ENCODE measurements around the gene LRRC28. TPM values are rescaled to one million over a fixed set of nuclear protein-coding genes. Genes with fewer than 3 reads are reported as not detected.
A peak's percentile ranks its signal among the peaks of the same experiment; 100 is the strongest.

The LRRC28 gene
- total and polyA plus RNA-seq, 2 donors (not counting 1 experiment from before 2014, with no cell fraction given) = 20.1 to 23.8 TPM

- Histone ChIP-seq H3K9ac (ENCODE audit: insufficient read depth, low read length) (no peak overlapping the region), H3K9me3 (ENCODE audit: control insufficient read depth, insufficient read depth, low read depth, low read length) (no peaks in the 10 kb centered on the region), H3K27me3 (ENCODE audit: control insufficient read depth, insufficient read depth, low read length) (no peaks in the 10 kb centered on the region), H3K4me1 (ENCODE audit: control insufficient read depth, extremely low read depth, insufficient read depth, low read length) (no peaks in the 10 kb centered on the region), H2AFZ (ENCODE audit: low read length) (peak overlapping the region; percentile 15), H3K4me2 (ENCODE audit: extremely low read depth, insufficient read depth, low read length) (no peak overlapping the region), H4K20me1 (ENCODE audit: control insufficient read depth, extremely low read depth, insufficient read depth, low read length) (no peaks in the 10 kb centered on the region), H3K4me3 (replicated peaks in 1 of 4; ENCODE audit: control extremely low read depth in 1 of 4, insufficient read depth in 1 of 4, low read depth in 3 of 4, low read length in 4 of 4) (no peak overlapping the region), H3K36me3 (ENCODE audit: control insufficient read depth, insufficient read depth, low read length) (no peaks in the 10 kb centered on the region), H3K27ac (ENCODE audit: insufficient read depth, low read length) (no peak overlapping the region), H3K79me2 (ENCODE audit: control insufficient read depth, insufficient read depth, low read length) (no peaks in the 10 kb centered on the region)
- DNase-seq (ENCODE audit: low read depth in 2 of 2) = no peak
- TF ChIP-seq EZH2 (IDR thresholded peaks at IDR 0.05; ENCODE audit: low read length, missing control alignments) = no peak
- TF ChIP-seq, protein P1, sequence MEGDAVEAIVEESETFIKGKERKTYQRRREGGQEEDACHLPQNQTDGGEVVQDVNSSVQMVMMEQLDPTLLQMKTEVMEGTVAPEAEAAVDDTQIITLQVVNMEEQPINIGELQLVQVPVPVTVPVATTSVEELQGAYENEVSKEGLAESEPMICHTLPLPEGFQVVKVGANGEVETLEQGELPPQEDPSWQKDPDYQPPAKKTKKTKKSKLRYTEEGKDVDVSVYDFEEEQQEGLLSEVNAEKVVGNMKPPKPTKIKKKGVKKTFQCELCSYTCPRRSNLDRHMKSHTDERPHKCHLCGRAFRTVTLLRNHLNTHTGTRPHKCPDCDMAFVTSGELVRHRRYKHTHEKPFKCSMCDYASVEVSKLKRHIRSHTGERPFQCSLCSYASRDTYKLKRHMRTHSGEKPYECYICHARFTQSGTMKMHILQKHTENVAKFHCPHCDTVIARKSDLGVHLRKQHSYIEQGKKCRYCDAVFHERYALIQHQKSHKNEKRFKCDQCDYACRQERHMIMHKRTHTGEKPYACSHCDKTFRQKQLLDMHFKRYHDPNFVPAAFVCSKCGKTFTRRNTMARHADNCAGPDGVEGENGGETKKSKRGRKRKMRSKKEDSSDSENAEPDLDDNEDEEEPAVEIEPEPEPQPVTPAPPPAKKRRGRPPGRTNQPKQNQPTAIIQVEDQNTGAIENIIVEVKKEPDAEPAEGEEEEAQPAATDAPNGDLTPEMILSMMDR (conservative IDR thresholded peaks at IDR 0.05 in 1 of 2, IDR thresholded peaks at IDR 0.05 in 1 of 2; ENCODE audit: low read depth in 1 of 2, low read length in 2 of 2) = no peak
Measured at GRCh38 chr15:99273801-99274200, 22.5 kb downstream of the LRRC28 start.

- H3K27ac ChIP-seq (ENCODE audit: insufficient read depth, low read length) = no peak overlapping the region
- no peaks in the 10 kb centered on the region for H3K36me3 ChIP-seq (ENCODE audit: control insufficient read depth, insufficient read depth, low read length)
- no peak overlapping the region for H3K4me2 ChIP-seq (ENCODE audit: extremely low read depth, insufficient read depth, low read length)
- no peaks in the 10 kb centered on the region for H3K9me3 ChIP-seq (ENCODE audit: control insufficient read depth, insufficient read depth, low read depth, low read length)
- no peak overlapping the region for H3K4me3 ChIP-seq (replicated peaks in 1 of 4; ENCODE audit: control extremely low read depth in 1 of 4, insufficient read depth in 1 of 4, low read depth in 3 of 4, low read length in 4 of 4)
- no peak for TF ChIP-seq EZH2 (IDR thresholded peaks at IDR 0.05; ENCODE audit: low read length, missing control alignments)
- TF ChIP-seq, protein P1 (conservative IDR thresholded peaks at IDR 0.05 in 1 of 2, IDR thresholded peaks at IDR 0.05 in 1 of 2; ENCODE audit: low read depth in 1 of 2, low read length in 2 of 2) = no peak
- no peak overlapping the region for H3K9ac ChIP-seq (ENCODE audit: insufficient read depth, low read length)
- H2AFZ ChIP-seq (ENCODE audit: low read length) = no peak overlapping the region
- DNase-seq (ENCODE audit: low read depth in 2 of 2) = no peak
- H3K79me2 ChIP-seq (ENCODE audit: control insufficient read depth, insufficient read depth, low read length) = no peaks in the 10 kb centered on the region
- H4K20me1 ChIP-seq (ENCODE audit: control insufficient read depth, extremely low read depth, insufficient read depth, low read length) = no peaks in the 10 kb centered on the region
- no peaks in the 10 kb centered on the region for H3K4me1 ChIP-seq (ENCODE audit: control insufficient read depth, extremely low read depth, insufficient read depth, low read length)
- no peaks in the 10 kb centered on the region for H3K27me3 ChIP-seq (ENCODE audit: control insufficient read depth, insufficient read depth, low read length)
Measured at GRCh38 chr15:99275061-99275460, 23.8 kb downstream of the LRRC28 start.

- H3K9me3 ChIP-seq (ENCODE audit: control insufficient read depth, insufficient read depth, low read depth, low read length) = no peaks in the 10 kb centered on the region
- H3K79me2 ChIP-seq (ENCODE audit: control insufficient read depth, insufficient read depth, low read length) = no peaks in the 10 kb centered on the region
- TF ChIP-seq EZH2 (IDR thresholded peaks at IDR 0.05; ENCODE audit: low read length, missing control alignments) = no peak
- TF ChIP-seq, protein P1 (conservative IDR thresholded peaks at IDR 0.05 in 1 of 2, IDR thresholded peaks at IDR 0.05 in 1 of 2; ENCODE audit: low read depth in 1 of 2, low read length in 2 of 2) = no peak
- no peak for DNase-seq (ENCODE audit: low read depth in 2 of 2)
- no peak overlapping the region for H3K4me2 ChIP-seq (ENCODE audit: extremely low read depth, insufficient read depth, low read length)
- no peaks in the 10 kb centered on the region for H4K20me1 ChIP-seq (ENCODE audit: control insufficient read depth, extremely low read depth, insufficient read depth, low read length)
- no peak overlapping the region for H2AFZ ChIP-seq (ENCODE audit: low read length)
- no peak overlapping the region for H3K9ac ChIP-seq (ENCODE audit: insufficient read depth, low read length)
- no peaks in the 10 kb centered on the region for H3K4me1 ChIP-seq (ENCODE audit: control insufficient read depth, extremely low read depth, insufficient read depth, low read length)
- no peaks in the 10 kb centered on the region for H3K27me3 ChIP-seq (ENCODE audit: control insufficient read depth, insufficient read depth, low read length)
- no peak overlapping the region for H3K4me3 ChIP-seq (replicated peaks in 1 of 4; ENCODE audit: control extremely low read depth in 1 of 4, insufficient read depth in 1 of 4, low read depth in 3 of 4, low read length in 4 of 4)
- no peaks in the 10 kb centered on the region for H3K36me3 ChIP-seq (ENCODE audit: control insufficient read depth, insufficient read depth, low read length)
- H3K27ac ChIP-seq (ENCODE audit: insufficient read depth, low read length) = no peak overlapping the region
Measured at GRCh38 chr15:99275525-99276128, 24.3 kb downstream of the LRRC28 start.
